NCI-H1436 (cell line): ENCODE measurements around the gene CALCR.

Experiments used
- DNase-seq: peaks from one replicate; lab custom pipeline; 2025; lab: John Stamatoyannopoulos, UW

CALCR gene

GRCh38 chr7:93448176-93448575 lies 126.3 kb downstream of the CALCR start:
- no peak for DNase-seq

- DNase-seq, result no peak
Measured at GRCh38 chr7:93447509-93447908, 127.0 kb downstream of the CALCR start.

GRCh38 chr7:93442478-93443224 lies 131.9 kb downstream of the CALCR start:
- peak; percentile 65 for DNase-seq

- no peak for DNase-seq
Measured at GRCh38 chr7:93435791-93436190, 138.7 kb downstream of the CALCR start.

GRCh38 chr7:93432130-93432529 lies 142.4 kb downstream of the CALCR start:
- no peak for DNase-seq

GRCh38 chr7:93430917-93431588 lies 143.5 kb downstream of the CALCR start:
- DNase-seq, result no peak

- no peak for DNase-seq
Measured at GRCh38 chr7:93429563-93429962, 145.0 kb downstream of the CALCR start.

GRCh38 chr7:93427107-93427506 lies 147.4 kb downstream of the CALCR start:
- DNase-seq, result no peak

- no peak for DNase-seq
Measured at GRCh38 chr7:93426155-93426696, 148.3 kb downstream of the CALCR start.

- DNase-seq, result no peak
Measured at GRCh38 chr7:93414574-93414973, 159.9 kb downstream of the CALCR start.

GRCh38 chr7:93409324-93409723 lies 165.2 kb downstream of the CALCR start:
- DNase-seq, result no peak

- DNase-seq, result no peak
Measured at GRCh38 chr7:93407239-93407638, 167.3 kb downstream of the CALCR start.

GRCh38 chr7:93402944-93403343 lies 171.6 kb downstream of the CALCR start:
- no peak for DNase-seq

- DNase-seq, result no peak
Measured at GRCh38 chr7:93399642-93400041, 174.9 kb downstream of the CALCR start.

- DNase-seq, result no peak
Measured at GRCh38 chr7:93392984-93393383, 181.5 kb downstream of the CALCR start.

GRCh38 chr7:93390660-93391059 lies 183.9 kb downstream of the CALCR start:
- DNase-seq, result no peak

GRCh38 chr7:93382362-93382761 lies 192.2 kb downstream of the CALCR start:
- no peak for DNase-seq

- no peak for DNase-seq
Measured at GRCh38 chr7:93378131-93378760, 196.3 kb downstream of the CALCR start.

- no peak for DNase-seq
Measured at GRCh38 chr7:93375603-93376002, 198.9 kb downstream of the CALCR start.
